IMR-90 (cell line): ENCODE measurements around the gene COG2. TPM values are rescaled to one million over a fixed set of nuclear protein-coding genes. Genes with fewer than 3 reads are reported as not detected.

Experiments
- ATAC-seq: fragments of 200-7000 bp; cut with Tn5 transposase; 2 replicates; pipeline ENCODE4 v1.9.1; 2020; ENCODE audit warnings: low read depth, mild to moderate bottlenecking, moderate library complexity
- BruUV-seq: library from RNA; stranded (reverse); fragments of 400-500 nt; replicated peaks from 2 replicates; lab custom pipeline; 2021; lab: Mats Ljungman, UMichigan
- CTCF ChIA-PET: fragments of 300-600 bp; formaldehyde crosslinking; extraction: SDS; loops from one replicate; lab custom pipeline; 2021; ENCODE audit warnings: antibody characterized with exemption; lab: Yijun Ruan, JAX
- POLR2A ChIA-PET: fragments of 300-600 bp; sonication (Branson Sonifier 250); formaldehyde crosslinking; loops from one replicate; lab custom pipeline; 2022; ENCODE audit warnings: antibody characterized with exemption; ENCODE audit not compliant: unreplicated experiment; lab: Charles Lee
- DNase-seq: peaks from one replicate; pipeline ENCODE4 v3.0.0; 2013
- H2AFZ ChIP-seq: replicated peaks from 2 replicates; pipeline ENCODE3; 2013; ENCODE audit warnings: low read length, mild to moderate bottlenecking; ENCODE audit not compliant: poor library complexity
- H2AK5ac ChIP-seq: 2 replicates; pipeline ENCODE4 v1.6.1; 2013; ENCODE audit warnings: low read depth, low read length, inconsistent platforms
- H2AK9ac ChIP-seq: replicated peaks from 2 replicates; pipeline ENCODE3; 2013; ENCODE audit warnings: mild to moderate bottlenecking, low read depth, low read length, moderate library complexity; ENCODE audit not compliant: poor library complexity
- H2BK120ac ChIP-seq: 2 replicates; pipeline ENCODE4 v1.6.1; 2013; ENCODE audit warnings: low read depth, low read length, inconsistent platforms
- H2BK15ac ChIP-seq: 3 replicates; pipeline ENCODE4 v1.6.1; 2013; ENCODE audit warnings: low read depth, low read length, inconsistent platforms
- H2BK20ac ChIP-seq: 2 replicates; pipeline ENCODE4 v1.6.1; 2013; ENCODE audit warnings: low read depth, mild to moderate bottlenecking, inconsistent platforms, low read length, moderate library complexity
- H2BK5ac ChIP-seq: 2 replicates; pipeline ENCODE4 v1.6.1; 2013; ENCODE audit warnings: mild to moderate bottlenecking, low read depth, low read length, inconsistent platforms; ENCODE audit not compliant: poor library complexity, severe bottlenecking
- H3K14ac ChIP-seq: replicated peaks from 2 replicates; pipeline ENCODE4 v1.6.1; 2013; ENCODE audit warnings: low read depth, low read length, inconsistent platforms
- H3K18ac ChIP-seq: 2 replicates; pipeline ENCODE4 v1.6.1; 2013; ENCODE audit warnings: low read depth, low read length, control low read depth
- H3K23ac ChIP-seq: 2 replicates; pipeline ENCODE4 v1.6.1; 2013; ENCODE audit warnings: low read depth, low read length, inconsistent platforms
- H3K27ac ChIP-seq: 2 replicates; pipeline ENCODE4 v1.5.1; 2013; ENCODE audit warnings: mild to moderate bottlenecking, control low read depth, low read length; ENCODE audit not compliant: insufficient read depth
- H3K27me3 ChIP-seq: 2 replicates; pipeline ENCODE4 v1.6.1; 2013; ENCODE audit warnings: low read length; ENCODE audit not compliant: control insufficient read depth, insufficient read depth
- H3K36me3 ChIP-seq: 2 replicates; pipeline ENCODE4 v1.6.1; 2013; ENCODE audit warnings: low read length, mixed read lengths; ENCODE audit not compliant: control insufficient read depth, insufficient read depth
- H3K4ac ChIP-seq: 2 replicates; pipeline ENCODE4 v1.6.1; 2013; ENCODE audit warnings: low read depth, low read length, inconsistent platforms
- H3K4me1 ChIP-seq: 2 replicates; pipeline ENCODE4 v1.6.1; 2013; ENCODE audit warnings: low read length, mixed read lengths; ENCODE audit not compliant: control insufficient read depth, insufficient read depth
- H3K4me2 ChIP-seq: 2 replicates; pipeline ENCODE4 v1.6.1; 2013; ENCODE audit warnings: low read depth, mild to moderate bottlenecking, control low read depth, low read length, moderate library complexity
- H3K4me3 ChIP-seq: 2 replicates; pipeline ENCODE4 v1.5.1; 2013; ENCODE audit warnings: low read depth, mild to moderate bottlenecking, control low read depth, low read length, moderate library complexity; ENCODE audit not compliant: insufficient read depth
- H3K56ac ChIP-seq: 2 replicates; pipeline ENCODE4 v1.6.1; 2013; ENCODE audit warnings: low read length, inconsistent platforms; ENCODE audit not compliant: insufficient read depth; ENCODE audit errors: extremely low read depth
- H3K79me1 ChIP-seq, 2 experiments: 2 replicates each; pipeline ENCODE4 v1.6.1; 2013; ENCODE audit warnings: low read length in 2 of 2, inconsistent platforms in 1 of 2, low read depth in 1 of 2
- H3K9ac ChIP-seq: 2 replicates; pipeline ENCODE4 v1.6.1; 2013; ENCODE audit warnings: low read depth, low read length, control low read depth
- H3K9me1 ChIP-seq: 2 replicates; pipeline ENCODE4 v1.6.1; 2013; ENCODE audit warnings: low read length, inconsistent platforms; ENCODE audit not compliant: insufficient read depth
- H3K9me3 ChIP-seq: 2 replicates; pipeline ENCODE4 v1.6.1; 2013; ENCODE audit warnings: low read length; ENCODE audit not compliant: control insufficient read depth, insufficient read depth
- H4K20me1 ChIP-seq: 2 replicates; pipeline ENCODE4 v1.6.1; 2013; ENCODE audit warnings: low read length, inconsistent platforms; ENCODE audit not compliant: insufficient read depth
- H4K5ac ChIP-seq: 2 replicates; pipeline ENCODE4 v1.6.1; 2013; ENCODE audit warnings: mild to moderate bottlenecking, low read depth, low read length, control low read depth
- H4K8ac ChIP-seq, 2 experiments: 2 replicates each; pipeline ENCODE4 v1.6.1; 2013; ENCODE audit warnings: low read depth in 2 of 2, low read length in 2 of 2, control low read depth in 1 of 2, inconsistent platforms in 1 of 2
- H4K91ac ChIP-seq: 2 replicates; pipeline ENCODE4 v1.6.1; 2013; ENCODE audit warnings: low read depth, low read length, inconsistent platforms; ENCODE audit not compliant: insufficient read depth
- BHLHE40 ChIP-seq: fragments of 150-350 bp; IDR thresholded peaks from 2 replicates; pipeline ENCODE4 v1.6.1; 2016; ENCODE audit warnings: mild to moderate bottlenecking, low read depth, low read length
- CEBPB ChIP-seq: IDR thresholded peaks from 2 replicates; pipeline ENCODE4 v1.6.1; 2012; ENCODE audit warnings: low read depth, low read length, improper control_type of control experiment
- MAFK ChIP-seq: IDR thresholded peaks from 2 replicates; pipeline ENCODE4 v1.6.1; 2012; ENCODE audit warnings: low read depth, low read length, improper control_type of control experiment
- MAZ ChIP-seq: IDR thresholded peaks from 2 replicates; pipeline ENCODE4 v1.6.1; 2012; ENCODE audit warnings: low read depth, mild to moderate bottlenecking, low read length, improper control_type of control experiment, moderate library complexity, borderline replicate concordance
- MXI1 ChIP-seq: IDR thresholded peaks from 2 replicates; pipeline ENCODE4 v1.6.1; 2012; ENCODE audit warnings: low read depth, mild to moderate bottlenecking, low read length, moderate library complexity, borderline replicate concordance
- NFE2L2 ChIP-seq: fragments of 150-350 bp; IDR thresholded peaks from 2 replicates; pipeline ENCODE4 v1.6.1; 2016; ENCODE audit warnings: low read depth, mild to moderate bottlenecking, low read length
- POLR2A ChIP-seq: IDR thresholded peaks from 2 replicates; pipeline ENCODE4 v1.6.1; 2012; ENCODE audit warnings: mild to moderate bottlenecking, low read depth, low read length
- RAD21 ChIP-seq: IDR thresholded peaks from 2 replicates; pipeline ENCODE4 v1.6.1; 2012; ENCODE audit warnings: low read length, improper control_type of control experiment
- RCOR1 ChIP-seq: IDR thresholded peaks from 2 replicates; pipeline ENCODE4 v1.6.1; 2012; ENCODE audit warnings: mild to moderate bottlenecking, low read length, improper control_type of control experiment; ENCODE audit not compliant: insufficient replicate concordance
- RFX5 ChIP-seq: IDR thresholded peaks from 2 replicates; pipeline ENCODE4 v1.8.0; 2012; ENCODE audit warnings: low read depth, mild to moderate bottlenecking, low read length, moderate library complexity
- SMC3 ChIP-seq: fragments of 150-350 bp; IDR thresholded peaks from 2 replicates; pipeline ENCODE4 v1.6.1; 2016; ENCODE audit warnings: low read depth, mild to moderate bottlenecking, antibody characterized with exemption, low read length, moderate library complexity
- WGBS, 2 experiments: methylation state at CpG; one replicate each; pipeline versions ENCODE4 v1.1.5 to v1.1.7; 2013; ENCODE audit warnings: missing lambda C conversion rate in 2 of 2; ENCODE audit not compliant: insufficient read length in 1 of 2; ENCODE audit errors: extremely low coverage in 2 of 2; 5-methylcytosine and 5-hydroxymethylcytosine counted together
- dilution Hi-C: fragments of 300-500 bp; cut with HindIII; formaldehyde crosslinking; loops from one replicate; pipeline ENCODE4 v1.14.3; 2018; ENCODE audit warnings: low sequenced_read_pairs; ENCODE audit not compliant: unreplicated experiment
- in situ Hi-C: fragments of 300-500 bp; cut with MboI; formaldehyde crosslinking; loops from 3 replicates; pipeline ENCODE4 v1.14.3; 2019; ENCODE audit warnings: low sequenced_read_pairs, inconsistent platforms, mixed read lengths
- intact Hi-C: fragments of 100-400 bp; cut with micrococcal nuclease; formaldehyde crosslinking; loops from 2 replicates; pipeline ENCODE4 v1.10.0; 2022
- polyA plus RNA-seq, 3 experiments: library from polyadenylated mRNA; depleted of rRNA; stranded (reverse); fragments of >200 nt; gene quantifications; 2 replicates each; pipeline ENCODE4 v1.2.3, GENCODE V29; 2012; ENCODE audit warnings: low replicate concordance in 1 of 3
- total RNA-seq: library from RNA; depleted of rRNA; stranded (reverse); fragments of >200 nt; gene quantifications from 2 replicates; pipeline ENCODE4 v1.2.3, GENCODE V29; 2012
- TF ChIP-seq, protein P1 (sequence below): fragments of 150-350 bp; IDR thresholded peaks from 2 replicates; pipeline ENCODE4 v1.6.1; 2016; ENCODE audit warnings: low read depth, mild to moderate bottlenecking, low read length, moderate library complexity, borderline replicate concordance
- TF ChIP-seq, protein P2 (sequence below): fragments of 150-350 bp; IDR thresholded peaks from 2 replicates; pipeline ENCODE4 v1.6.1; 2017; ENCODE audit warnings: mild to moderate bottlenecking, antibody characterized with exemption, low read length, low read depth
- TF ChIP-seq, protein P3 (sequence below): conservative IDR thresholded peaks from 2 replicates; pipeline ENCODE4 v1.5.1; 2012; ENCODE audit warnings: mild to moderate bottlenecking, low read depth, low read length, improper control_type of control experiment

COG2 gene
- total and polyA plus RNA-seq, 2 of the 4 experiments (the other 2 are of a cell fraction) = 9.1 to 16.7 TPM

DNA sequence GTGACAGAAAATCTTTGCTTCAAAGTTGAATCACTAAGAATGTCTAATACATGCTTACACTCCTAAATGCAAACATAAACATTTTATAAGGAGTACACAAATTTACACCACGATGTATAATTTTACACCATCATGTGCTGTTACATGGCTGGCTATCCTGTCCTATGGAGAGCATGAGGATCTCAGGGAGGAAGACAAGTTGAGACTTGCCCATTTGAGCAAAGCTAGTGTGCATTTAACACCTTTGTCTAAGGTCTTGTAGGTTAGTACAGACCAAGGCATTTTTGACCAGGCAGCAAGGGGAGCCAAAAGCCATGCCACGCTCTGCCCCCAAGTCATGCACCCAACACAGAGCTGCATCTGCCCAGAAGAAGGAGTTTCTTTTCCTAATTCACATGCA lies 14.5 kb upstream of the COG2 start:
- Histone ChIP-seq H3K4me1 (no peaks in the 10 kb centered on the region), H3K9ac (no peak overlapping the region), H2AFZ (no peak overlapping the region), H3K9me1 (no peaks in the 10 kb centered on the region), H2BK15ac (no peak overlapping the region), H3K79me1 (no peaks in the 10 kb centered on the region), H3K9me3 (no peaks in the 10 kb centered on the region), H4K8ac (no peak overlapping the region), H3K27me3 (peaks cover 2% of the 10 kb centered on the region; the same call in 1 of the 2 replicates), H3K4me2 (no peak overlapping the region), H3K4me3 (no peak overlapping the region), H4K5ac (no peak overlapping the region), H3K56ac (no peak overlapping the region), H3K18ac (no peak overlapping the region), H4K20me1 (no peaks in the 10 kb centered on the region), H3K4ac (no peak overlapping the region), H3K23ac (no peak overlapping the region), H2AK9ac (no peak overlapping the region), H2AK5ac (no peak overlapping the region), H2BK120ac (no peak overlapping the region), H3K14ac (no peak overlapping the region), H2BK20ac (no peak overlapping the region), H4K91ac (no peak overlapping the region), H3K36me3 (no peaks in the 10 kb centered on the region), H3K27ac (no peak overlapping the region), H2BK5ac (no peak overlapping the region)
- ATAC-seq (no peak), DNase-seq (no peak)
- TF ChIP-seq SMC3 (no peak), POLR2A (no peak), RFX5 (no peak), CEBPB (no peak), NFE2L2 (no peak), BHLHE40 (no peak), MAZ (no peak), RCOR1 (no peak), MXI1 (no peak), RAD21 (no peak), MAFK (no peak)
- TF ChIP-seq, protein P1, sequence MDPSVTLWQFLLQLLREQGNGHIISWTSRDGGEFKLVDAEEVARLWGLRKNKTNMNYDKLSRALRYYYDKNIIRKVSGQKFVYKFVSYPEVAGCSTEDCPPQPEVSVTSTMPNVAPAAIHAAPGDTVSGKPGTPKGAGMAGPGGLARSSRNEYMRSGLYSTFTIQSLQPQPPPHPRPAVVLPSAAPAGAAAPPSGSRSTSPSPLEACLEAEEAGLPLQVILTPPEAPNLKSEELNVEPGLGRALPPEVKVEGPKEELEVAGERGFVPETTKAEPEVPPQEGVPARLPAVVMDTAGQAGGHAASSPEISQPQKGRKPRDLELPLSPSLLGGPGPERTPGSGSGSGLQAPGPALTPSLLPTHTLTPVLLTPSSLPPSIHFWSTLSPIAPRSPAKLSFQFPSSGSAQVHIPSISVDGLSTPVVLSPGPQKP = no peak
- TF ChIP-seq, protein P2, sequence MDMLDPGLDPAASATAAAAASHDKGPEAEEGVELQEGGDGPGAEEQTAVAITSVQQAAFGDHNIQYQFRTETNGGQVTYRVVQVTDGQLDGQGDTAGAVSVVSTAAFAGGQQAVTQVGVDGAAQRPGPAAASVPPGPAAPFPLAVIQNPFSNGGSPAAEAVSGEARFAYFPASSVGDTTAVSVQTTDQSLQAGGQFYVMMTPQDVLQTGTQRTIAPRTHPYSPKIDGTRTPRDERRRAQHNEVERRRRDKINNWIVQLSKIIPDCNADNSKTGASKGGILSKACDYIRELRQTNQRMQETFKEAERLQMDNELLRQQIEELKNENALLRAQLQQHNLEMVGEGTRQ = no peak
- TF ChIP-seq, protein P3, sequence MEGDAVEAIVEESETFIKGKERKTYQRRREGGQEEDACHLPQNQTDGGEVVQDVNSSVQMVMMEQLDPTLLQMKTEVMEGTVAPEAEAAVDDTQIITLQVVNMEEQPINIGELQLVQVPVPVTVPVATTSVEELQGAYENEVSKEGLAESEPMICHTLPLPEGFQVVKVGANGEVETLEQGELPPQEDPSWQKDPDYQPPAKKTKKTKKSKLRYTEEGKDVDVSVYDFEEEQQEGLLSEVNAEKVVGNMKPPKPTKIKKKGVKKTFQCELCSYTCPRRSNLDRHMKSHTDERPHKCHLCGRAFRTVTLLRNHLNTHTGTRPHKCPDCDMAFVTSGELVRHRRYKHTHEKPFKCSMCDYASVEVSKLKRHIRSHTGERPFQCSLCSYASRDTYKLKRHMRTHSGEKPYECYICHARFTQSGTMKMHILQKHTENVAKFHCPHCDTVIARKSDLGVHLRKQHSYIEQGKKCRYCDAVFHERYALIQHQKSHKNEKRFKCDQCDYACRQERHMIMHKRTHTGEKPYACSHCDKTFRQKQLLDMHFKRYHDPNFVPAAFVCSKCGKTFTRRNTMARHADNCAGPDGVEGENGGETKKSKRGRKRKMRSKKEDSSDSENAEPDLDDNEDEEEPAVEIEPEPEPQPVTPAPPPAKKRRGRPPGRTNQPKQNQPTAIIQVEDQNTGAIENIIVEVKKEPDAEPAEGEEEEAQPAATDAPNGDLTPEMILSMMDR = no peak
- no CpG with 5 or more reads among the region's 2 CpGs for WGBS, 2 experiments
- dilution Hi-C loops (no loop called here), intact Hi-C loops (no loop called here), in situ Hi-C loops (no loop called here)
- ChIA-PET CTCF (no interaction called here), POLR2A (no interaction called here)
- no TSS peak for BruUV-seq
